Neural crest cell (in vitro differentiated cells): Measurements from ENCODE around the gene SCN9A. TPM values are rescaled to one million over a fixed set of nuclear protein-coding genes. Genes with fewer than 3 reads are reported as not detected.
"Not testable (repeated sequence)": the region's sequence is repeated elsewhere in the genome, so short reads cannot be mapped to it uniquely, and the experiment has no call there.

Experiments used
- DNase-seq: peaks from one replicate; pipeline ENCODE4 v3.0.0; 2021; ENCODE audit warnings: low read depth, mixed read lengths, low spot score
- H3K27ac Mint-ChIP-seq: one replicate; pipeline ENCODE4 v1.8.0; 2021; ENCODE audit warnings: mild to moderate bottlenecking, mixed read lengths; ENCODE audit not compliant: unreplicated experiment
- H3K27me3 Mint-ChIP-seq: 2 replicates; pipeline ENCODE4 v1.8.0; 2021; ENCODE audit warnings: low read depth, mild to moderate bottlenecking, mixed read lengths
- H3K36me3 Mint-ChIP-seq: 2 replicates; pipeline ENCODE4 v1.8.0; 2021; ENCODE audit warnings: low read depth, mild to moderate bottlenecking, mixed read lengths
- H3K4me1 Mint-ChIP-seq: 2 replicates; pipeline ENCODE4 v1.8.0; 2021; ENCODE audit warnings: mixed read lengths
- H3K4me3 Mint-ChIP-seq: one replicate; pipeline ENCODE4 v1.8.0; 2021; ENCODE audit warnings: mild to moderate bottlenecking, mixed read lengths
- H3K9me3 Mint-ChIP-seq: 2 replicates; pipeline ENCODE4 v1.8.0; 2021; ENCODE audit warnings: mixed read lengths
- total RNA-seq: library from RNA; stranded (reverse); gene quantifications from 2 replicates; pipeline ENCODE4 v1.2.1, GENCODE V29; 2021
- TF ChIP-seq, protein P1 (sequence below): fragments of 200-600 bp; sonication (generic); conservative IDR thresholded peaks from 2 replicates; pipeline ENCODE4 v1.5.0; 2021; ENCODE audit warnings: antibody characterized with exemption, mild to moderate bottlenecking

Gene SCN9A
- total RNA-seq, 1 donor from 2014 or later, result 1.3 TPM

DNA sequence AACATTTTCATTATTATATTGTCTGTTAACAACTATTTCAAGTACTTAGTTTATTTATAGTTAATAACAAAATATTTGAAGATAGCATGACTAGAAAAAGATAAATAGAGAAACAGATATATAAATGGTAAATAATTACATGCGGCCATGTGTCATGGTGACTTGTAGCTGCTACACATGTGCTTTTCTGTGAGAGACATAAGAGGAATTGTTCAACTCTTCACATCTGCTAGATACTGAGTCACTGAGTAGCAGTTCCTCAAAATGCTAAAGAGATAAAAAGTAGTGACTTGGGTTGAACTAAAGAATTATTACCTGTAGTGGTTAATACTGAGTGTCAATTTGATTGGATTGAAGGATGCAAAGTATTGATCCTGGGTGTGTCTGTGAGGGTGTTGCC, 37.5 kb upstream of the SCN9A start:
- Mint-ChIP-seq H3K9me3 (no peaks in the 10 kb centered on the region), H3K36me3 (no peaks in the 10 kb centered on the region), H3K4me3 (no peak overlapping the region), H3K4me1 (peaks cover 4% of the 10 kb centered on the region), H3K27ac (no peak overlapping the region), H3K27me3 (no peaks in the 10 kb centered on the region)
- TF ChIP-seq, protein P1, sequence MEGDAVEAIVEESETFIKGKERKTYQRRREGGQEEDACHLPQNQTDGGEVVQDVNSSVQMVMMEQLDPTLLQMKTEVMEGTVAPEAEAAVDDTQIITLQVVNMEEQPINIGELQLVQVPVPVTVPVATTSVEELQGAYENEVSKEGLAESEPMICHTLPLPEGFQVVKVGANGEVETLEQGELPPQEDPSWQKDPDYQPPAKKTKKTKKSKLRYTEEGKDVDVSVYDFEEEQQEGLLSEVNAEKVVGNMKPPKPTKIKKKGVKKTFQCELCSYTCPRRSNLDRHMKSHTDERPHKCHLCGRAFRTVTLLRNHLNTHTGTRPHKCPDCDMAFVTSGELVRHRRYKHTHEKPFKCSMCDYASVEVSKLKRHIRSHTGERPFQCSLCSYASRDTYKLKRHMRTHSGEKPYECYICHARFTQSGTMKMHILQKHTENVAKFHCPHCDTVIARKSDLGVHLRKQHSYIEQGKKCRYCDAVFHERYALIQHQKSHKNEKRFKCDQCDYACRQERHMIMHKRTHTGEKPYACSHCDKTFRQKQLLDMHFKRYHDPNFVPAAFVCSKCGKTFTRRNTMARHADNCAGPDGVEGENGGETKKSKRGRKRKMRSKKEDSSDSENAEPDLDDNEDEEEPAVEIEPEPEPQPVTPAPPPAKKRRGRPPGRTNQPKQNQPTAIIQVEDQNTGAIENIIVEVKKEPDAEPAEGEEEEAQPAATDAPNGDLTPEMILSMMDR, result no peak
- no peak for DNase-seq

DNA sequence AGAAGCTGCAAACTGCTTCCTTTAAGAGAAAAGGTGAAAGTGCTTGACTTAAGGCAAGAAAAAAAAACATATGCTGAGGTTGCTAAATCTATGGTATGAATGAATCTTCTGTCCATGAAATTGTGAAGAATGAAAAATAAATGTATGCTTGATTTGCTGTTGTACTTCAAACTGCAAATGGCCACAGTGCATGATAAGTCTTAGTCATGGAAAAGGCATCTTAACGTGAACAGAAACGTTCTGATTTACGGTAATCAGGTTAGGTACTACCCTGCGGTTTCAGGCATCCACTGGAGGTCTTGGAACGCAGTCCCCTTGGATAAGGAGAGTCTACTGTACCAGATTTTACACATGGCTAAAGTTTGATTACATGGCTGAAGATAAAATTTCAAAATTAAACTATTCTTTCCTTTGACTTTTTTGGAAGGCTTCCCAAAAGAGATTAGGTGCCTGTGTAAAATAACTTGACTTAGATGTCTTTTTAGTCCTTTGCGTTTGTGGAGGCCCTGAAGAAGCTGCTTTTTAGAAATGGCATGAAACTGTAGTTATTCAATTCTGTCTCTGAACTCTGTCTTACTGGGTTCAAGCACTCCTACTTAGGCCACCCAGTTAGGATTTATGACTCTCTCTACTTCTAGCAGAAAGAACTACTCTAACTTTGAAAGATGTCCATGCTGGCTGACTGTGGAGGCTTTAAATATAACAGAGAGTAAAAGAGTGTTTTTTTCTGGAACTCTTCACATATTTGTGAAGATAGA, 35.9 kb upstream of the SCN9A start:
- Mint-ChIP-seq H3K4me3 (no peak overlapping the region), H3K9me3 (no peaks in the 10 kb centered on the region), H3K36me3 (no peaks in the 10 kb centered on the region), H3K4me1 (peaks cover 4% of the 10 kb centered on the region), H3K27me3 (no peaks in the 10 kb centered on the region), H3K27ac (no peak overlapping the region)
- DNase-seq, result no peak
- TF ChIP-seq, protein P1, result no peak

DNA sequence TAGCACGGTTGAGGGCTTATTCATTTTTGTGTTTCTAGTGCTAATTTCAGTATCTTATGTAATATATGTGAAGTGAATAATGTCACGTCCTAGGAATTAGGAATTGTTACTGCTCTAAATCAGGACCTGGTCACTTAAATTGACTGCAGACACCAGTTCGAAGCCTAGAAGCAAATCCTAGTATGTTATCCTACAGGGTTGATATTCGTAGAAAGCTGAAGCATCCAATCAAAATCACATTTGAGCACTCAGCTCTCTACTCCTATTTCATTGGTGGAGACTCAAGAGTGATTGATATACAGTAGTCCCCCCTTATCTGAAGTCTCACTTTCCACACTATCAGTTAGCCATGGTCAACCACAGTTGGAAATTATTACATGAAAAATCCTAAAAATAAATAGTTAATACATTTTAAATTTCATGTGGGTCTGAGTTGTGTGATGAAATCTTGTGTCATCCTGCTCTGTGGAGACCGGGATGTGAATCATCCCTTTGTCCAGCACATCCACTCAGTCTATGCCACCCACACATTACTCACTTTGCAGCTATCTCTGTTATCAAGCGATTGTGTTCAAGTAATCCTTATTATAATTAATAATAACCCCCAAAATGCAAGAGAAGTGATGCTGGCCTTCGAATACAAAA, 35.2 kb upstream of the SCN9A start:
- no peak for DNase-seq
- no peak overlapping the region for H3K4me3 Mint-ChIP-seq
- no peak overlapping the region for H3K27ac Mint-ChIP-seq
- peaks cover 4% of the 10 kb centered on the region for H3K4me1 Mint-ChIP-seq
- H3K27me3 Mint-ChIP-seq, result no peaks in the 10 kb centered on the region
- no peaks in the 10 kb centered on the region for H3K36me3 Mint-ChIP-seq
- no peaks in the 10 kb centered on the region for H3K9me3 Mint-ChIP-seq
- TF ChIP-seq, protein P1, result no peak

DNA sequence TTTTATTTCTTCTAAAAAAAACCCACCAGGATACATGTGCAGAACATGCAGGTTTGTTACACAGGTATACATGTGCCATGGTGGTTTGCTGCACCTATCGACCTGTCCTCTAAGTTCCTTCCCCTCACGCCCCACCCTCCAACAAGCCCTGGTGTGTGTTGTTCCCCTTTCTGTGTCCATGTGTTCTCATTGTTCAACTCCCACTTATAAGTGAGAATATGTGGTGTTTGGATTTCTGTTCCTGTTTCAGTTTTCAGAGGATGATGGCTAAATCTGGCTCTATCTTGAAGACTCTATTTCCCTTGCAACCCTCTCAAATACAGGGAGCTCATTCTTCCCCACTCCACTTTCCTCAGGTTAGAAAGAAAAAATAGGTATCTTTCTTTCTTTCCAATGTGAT, 32.0 kb upstream of the SCN9A start:
- H3K4me3 Mint-ChIP-seq, DNase-seq, H3K27ac Mint-ChIP-seq, H3K9me3 Mint-ChIP-seq, H3K36me3 Mint-ChIP-seq, H3K4me1 Mint-ChIP-seq, H3K27me3 Mint-ChIP-seq: not testable (repeated sequence)

DNA sequence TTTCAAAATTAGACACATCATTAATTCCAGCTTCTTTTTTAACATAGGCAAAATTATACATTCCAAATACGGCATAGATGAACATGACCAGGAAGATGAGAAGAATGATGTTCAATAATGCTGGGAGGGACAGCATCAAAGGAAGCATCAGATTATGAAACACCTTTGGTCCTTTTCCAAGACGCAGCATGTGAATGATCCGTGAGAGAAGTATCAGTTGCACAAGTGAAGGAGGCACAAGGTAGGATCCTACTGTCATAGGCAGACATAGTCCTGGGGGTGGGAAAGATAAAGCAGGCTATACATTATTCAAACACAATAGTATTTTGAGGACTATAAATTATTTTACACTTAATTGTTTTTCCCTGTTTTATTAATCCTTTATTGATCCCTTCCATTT, 30.6 kb upstream of the SCN9A start:
- TF ChIP-seq, protein P1, result no peak
- Mint-ChIP-seq H3K4me1 (peaks cover 2% of the 10 kb centered on the region), H3K27ac (no peak overlapping the region), H3K36me3 (no peaks in the 10 kb centered on the region), H3K9me3 (no peaks in the 10 kb centered on the region), H3K4me3 (no peak overlapping the region), H3K27me3 (no peaks in the 10 kb centered on the region)
- no peak for DNase-seq

DNA sequence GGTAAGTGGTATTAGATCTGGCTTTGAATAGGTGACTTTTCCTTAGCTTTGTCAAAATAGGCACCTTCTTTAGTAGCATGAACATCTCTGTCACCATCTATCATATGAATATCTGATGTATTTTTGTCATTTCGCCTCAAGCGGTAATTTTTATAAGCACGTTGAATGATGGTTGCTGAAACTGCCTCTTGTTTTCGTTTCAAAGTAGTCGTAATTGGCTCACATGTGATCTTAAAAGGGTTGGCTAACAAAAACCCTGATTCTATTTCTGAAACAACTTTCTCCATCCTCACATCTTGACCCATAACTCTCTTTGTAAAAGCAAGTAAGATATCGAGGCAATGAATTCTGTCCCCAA, 29.8 kb upstream of the SCN9A start:
- Mint-ChIP-seq H3K4me1 (no peaks in the 10 kb centered on the region), H3K27me3 (no peaks in the 10 kb centered on the region), H3K4me3 (no peak overlapping the region), H3K27ac (no peak overlapping the region), H3K9me3 (no peaks in the 10 kb centered on the region), H3K36me3 (no peaks in the 10 kb centered on the region)
- DNase-seq, result no peak
- TF ChIP-seq, protein P1, result no peak
